HG03575 (cell line): ENCODE results near the gene ST3GAL3.

Experiments used
- ATAC-seq: cut with Tn5 transposase; IDR thresholded peaks from one replicate; pipeline ENCODE4 v1.9.1; 2021; ENCODE audit not compliant: unreplicated experiment, insufficient number of reproducible peaks, low FRiP score; ENCODE audit errors: extremely low read depth

Gene ST3GAL3

DNA sequence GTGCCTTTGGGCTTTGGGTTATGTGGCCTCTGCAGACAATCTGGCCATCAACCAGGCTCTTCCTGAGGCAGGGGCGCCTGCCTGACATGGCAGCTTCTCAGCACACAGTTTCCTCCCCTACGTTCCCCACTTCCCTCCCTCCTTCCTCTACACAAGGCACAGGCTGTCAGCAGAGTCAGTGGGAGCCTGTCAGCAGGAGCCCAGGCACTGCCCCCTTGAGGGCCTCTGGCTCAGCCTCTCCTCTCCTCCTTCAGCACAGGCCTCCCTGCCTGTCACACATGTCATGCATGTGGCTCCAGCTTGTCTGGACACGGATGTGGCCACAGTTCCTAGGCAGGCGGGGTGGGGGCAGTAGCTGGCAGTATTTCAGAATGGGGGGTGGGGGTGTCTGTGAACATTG, 174.1 kb downstream of the ST3GAL3 start:
- no peak for ATAC-seq

DNA sequence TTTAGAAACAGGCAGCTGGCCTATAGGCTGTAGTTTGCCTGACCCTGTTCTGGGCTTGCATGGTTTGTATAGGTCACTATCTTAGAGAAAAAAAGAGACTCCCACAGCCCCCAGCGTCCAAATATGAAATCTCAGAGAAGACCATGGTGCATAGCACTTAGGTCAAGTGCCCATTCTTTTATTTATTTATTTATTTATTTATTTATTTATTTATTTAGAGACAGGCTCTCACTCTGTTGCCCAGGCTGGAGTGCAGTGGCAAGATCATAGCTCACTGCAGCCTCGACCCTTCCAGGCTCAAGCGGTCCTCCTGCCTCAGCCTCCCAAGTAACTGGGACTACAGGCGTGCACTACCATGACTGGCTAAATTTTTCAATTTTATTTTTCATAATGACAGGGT, 175.4 kb downstream of the ST3GAL3 start:
- ATAC-seq, result no peak

DNA sequence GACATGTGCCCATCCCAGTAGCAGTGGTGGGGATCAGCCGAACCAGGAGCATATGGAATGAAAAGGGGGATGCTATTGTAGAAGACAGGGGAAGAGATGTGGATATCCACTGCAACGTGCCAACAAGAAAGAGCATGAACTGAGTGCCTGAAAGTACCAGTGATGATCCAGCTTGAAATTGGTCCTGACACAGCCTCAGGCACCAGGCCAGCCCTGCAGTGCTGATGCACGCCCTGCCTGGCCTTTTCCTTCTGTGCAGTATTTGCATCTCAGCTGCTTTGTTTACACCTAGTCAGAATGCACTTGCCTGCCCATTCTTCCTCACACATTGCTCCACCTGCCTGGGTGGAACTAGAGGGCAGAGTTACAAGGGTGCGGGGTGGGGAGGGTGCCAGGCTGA, 176.0 kb downstream of the ST3GAL3 start:
- ATAC-seq, result no peak

DNA sequence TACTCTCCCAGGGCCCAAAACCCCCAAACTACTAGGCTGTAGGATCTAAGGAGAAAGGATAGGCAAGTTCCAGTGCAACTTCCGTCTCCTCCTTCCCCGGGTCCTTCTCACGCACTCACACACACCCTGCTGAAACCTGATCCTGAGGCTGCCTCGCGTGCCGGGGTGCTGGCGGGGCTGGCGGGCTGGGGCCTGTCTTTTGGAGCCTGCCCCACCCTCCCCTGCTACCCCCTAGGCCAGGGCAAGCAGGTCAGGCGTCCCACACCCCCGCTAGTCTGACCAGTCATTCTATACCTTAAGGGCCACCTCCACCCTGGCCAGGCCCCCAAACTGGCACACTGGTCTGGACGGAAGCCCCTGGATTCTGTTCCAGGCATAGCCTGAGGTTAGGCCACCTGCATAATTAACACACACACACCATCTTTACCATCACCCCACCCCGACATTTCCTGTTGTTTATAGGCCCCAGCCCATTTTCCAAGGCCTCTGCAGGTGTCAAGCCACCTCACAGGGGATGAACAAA, 178.0 kb downstream of the ST3GAL3 start:
- no peak for ATAC-seq

DNA sequence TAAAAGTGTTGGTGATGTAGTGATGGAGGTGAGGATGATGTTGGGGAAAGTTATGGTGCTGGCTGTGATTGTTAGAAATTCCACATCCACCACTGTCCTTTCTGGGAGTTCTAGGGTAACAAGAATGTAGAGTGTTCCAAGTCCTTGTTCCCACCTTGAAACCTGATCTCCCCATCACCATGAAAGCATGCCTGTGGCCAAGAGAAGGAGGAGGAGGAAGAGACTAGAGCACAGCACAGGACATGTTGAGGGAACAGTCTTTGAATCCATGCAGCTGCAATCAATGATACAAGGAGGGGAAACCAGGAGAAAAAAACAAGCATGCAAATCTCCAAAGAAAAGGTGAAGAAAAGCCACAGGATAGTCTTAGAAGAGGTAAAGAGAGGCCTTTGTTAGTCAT, 180.4 kb downstream of the ST3GAL3 start:
- no peak for ATAC-seq

DNA sequence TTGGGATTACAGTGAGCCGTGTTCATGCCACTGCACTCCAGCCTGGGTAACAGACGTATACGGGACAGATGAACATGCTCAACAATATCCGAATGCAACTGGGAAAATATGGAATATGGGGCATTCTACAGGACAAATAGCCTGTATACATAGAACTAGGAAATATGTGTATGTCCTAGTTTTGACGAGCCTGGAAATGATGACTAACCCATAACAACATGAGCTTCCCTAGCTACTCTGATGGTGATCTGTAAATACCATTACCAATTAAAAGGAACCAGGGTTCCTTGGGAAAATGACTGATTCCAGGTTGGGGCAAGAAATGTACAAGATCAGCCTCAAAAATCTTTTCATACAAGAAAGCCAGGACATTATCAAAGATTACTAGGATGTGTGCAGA, 183.5 kb downstream of the ST3GAL3 start:
- ATAC-seq, result no peak

DNA sequence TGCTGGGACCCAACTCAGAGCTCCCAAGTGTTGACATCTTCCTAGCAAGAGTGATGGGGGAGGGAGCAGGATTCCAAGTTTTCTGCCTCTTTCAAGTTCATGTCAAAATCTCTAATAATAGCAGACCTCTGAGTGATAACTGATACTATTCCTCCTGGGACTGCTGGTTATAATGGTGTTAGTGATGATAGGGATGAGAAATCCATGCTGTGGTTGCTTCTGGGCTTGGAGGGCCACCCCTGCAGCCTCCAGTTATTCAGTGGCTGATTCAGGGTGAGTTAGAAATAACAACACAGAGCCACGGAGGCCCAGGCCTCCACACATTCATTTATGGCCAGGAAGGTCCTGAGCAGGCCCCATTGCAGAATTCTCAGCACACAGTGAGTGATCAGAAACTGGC, 185.7 kb downstream of the ST3GAL3 start:
- no peak for ATAC-seq

DNA sequence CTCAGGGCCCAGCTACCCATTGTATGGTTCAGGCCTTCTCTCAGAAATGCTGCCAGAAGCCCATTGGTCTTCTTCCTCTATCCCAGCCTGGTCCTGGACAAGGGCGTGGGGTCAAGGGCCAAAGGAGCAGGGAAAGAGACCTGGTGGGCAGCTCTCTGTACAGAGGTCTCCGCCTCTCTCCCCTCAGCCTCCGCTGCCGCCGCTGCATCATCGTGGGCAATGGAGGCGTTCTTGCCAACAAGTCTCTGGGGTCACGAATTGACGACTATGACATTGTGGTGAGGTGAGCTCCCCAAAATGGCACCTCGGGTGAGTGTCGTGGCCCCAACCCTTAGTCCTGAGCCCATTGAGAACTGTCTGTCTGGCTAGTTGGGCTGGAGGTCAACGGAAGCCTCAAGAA, 191.6 kb downstream of the ST3GAL3 start:
- ATAC-seq, result no peak

DNA sequence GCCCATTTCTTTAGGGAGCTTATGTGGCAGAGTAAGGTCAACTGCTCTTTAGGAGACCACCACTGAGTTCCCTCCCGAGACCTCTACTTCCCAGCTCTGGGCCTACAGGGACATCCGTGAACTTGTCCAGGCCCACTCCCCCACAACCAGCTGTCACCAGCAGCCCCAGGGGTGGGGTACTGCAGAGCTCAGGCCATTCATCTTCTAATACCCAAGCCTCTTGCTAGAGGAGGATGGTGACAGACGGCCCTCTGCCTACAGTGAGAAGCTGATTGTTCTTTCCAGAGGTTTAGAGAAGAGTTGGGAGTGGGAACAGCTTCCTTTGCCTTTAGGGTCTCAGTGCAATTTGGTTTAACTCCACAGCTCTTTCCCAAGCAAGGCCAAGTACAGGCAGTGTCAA, 193.1 kb downstream of the ST3GAL3 start:
- ATAC-seq, result no peak

DNA sequence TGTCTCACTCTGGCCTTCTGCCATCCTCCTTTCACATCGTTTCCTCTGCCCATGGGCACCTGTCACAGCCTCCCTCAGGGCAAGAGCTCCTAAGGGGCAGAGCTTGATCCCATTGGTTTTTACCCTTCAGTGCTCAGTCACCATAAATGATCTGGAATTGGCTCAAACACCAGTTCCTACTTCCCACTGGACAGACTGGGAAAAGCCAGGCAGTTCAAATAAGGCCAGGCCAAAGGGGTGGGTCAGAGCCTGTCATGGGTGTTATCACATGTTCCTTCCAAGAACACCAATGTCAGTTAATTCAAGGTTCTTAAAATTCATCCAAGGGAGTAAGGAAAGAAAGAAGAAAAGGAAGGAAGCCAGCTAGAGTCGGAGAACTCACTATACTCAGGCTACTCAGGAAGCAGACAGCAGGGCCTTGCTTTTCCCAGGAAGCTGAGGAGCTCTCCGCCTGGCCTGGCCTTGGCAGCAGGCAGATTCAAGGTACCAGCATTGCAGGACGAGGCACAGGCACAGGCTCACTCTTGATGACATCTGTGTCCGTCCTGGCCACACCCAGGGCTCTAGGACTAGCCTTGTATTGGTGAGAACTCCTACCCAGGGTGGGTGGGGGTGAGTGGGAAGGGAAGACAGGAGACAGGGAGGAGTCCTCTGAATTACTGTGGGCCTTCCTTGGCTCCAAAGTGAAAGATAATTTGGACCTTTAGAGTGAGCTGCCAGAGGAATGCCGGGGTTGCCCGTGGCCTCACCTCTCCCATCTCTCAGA, 194.0 kb downstream of the ST3GAL3 start:
- ATAC-seq, result no peak

DNA sequence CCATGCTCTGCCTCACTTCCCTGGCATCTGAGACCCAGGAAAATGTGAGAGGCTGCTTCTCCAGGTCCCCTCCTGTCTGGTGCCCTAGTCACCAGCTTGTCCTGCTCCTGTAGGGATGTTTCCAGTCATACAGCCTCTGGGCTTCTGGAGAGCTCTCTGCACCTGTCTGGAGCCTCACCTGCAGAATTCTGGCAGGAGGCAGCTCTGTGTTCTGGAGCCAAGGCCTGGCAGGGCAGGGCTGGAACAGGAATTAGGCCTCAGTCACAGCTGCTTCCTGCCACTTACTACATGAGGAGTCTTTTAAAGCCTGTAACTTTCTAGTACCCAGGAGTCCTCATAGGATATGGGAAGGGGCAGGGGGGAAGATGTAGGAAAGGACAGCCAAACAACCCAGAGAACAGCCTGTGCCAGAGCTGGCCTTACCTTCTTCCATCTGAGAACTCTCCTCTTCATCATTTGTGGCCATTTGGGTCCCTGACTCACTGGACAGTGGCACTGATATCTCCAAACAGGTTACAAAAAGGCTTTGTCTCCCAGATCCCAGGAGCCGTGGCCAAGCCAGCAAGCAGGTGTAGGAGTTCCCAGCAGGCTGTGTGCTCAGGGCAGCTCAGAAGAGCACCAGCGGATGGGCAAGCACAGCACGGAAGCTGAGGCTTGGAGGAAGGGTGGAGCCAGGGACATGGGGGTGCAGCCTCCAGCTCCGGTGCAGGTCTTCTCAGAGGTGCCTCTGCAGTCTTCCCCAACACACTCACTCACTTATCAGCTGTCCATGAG, 194.9 kb downstream of the ST3GAL3 start:
- no peak for ATAC-seq

DNA sequence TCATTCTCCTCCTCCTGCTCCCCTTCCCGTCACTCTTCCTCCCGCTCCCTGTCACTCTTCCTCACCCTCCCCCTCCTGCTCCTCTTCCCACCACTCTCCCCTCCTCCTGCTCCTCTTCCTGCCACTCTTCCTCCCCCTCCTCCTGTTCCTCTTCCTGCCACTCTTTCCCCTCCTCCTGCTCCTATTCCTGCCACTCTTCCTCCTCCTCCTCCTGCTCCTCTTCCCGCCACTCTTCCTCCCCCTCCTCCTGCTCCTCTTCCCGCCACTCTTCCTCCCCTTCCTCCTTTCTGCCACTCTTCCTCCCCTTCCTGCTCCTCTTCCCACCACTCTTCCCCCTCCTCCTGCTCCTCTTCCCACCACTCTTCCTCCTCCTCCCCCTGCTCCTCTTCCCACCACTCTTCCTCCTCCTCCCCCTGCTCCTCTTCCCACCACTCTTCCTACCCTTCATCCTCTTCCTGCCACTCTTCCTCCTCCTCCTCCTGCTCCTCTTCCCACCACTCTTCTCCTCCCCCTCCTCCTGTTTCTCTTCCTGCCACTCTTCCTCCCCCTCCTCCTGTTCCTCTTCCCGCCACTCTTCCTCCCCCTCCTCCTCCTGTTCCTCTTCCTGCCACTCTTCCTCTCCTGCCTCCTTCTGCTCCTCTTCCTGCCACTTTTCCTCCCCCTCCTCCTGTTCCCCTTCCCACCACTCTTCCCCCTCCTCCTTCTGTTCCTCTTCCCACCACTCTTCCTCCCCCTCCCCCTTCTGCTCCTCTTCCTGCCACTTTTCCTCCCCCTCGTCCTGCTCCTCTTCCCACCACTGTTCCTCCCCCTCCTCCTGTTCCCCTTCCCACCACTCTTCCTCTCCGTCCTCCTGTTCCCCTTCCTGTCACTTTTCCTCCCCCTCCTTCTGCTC, 197.6 kb downstream of the ST3GAL3 start:
- no peak for ATAC-seq

DNA sequence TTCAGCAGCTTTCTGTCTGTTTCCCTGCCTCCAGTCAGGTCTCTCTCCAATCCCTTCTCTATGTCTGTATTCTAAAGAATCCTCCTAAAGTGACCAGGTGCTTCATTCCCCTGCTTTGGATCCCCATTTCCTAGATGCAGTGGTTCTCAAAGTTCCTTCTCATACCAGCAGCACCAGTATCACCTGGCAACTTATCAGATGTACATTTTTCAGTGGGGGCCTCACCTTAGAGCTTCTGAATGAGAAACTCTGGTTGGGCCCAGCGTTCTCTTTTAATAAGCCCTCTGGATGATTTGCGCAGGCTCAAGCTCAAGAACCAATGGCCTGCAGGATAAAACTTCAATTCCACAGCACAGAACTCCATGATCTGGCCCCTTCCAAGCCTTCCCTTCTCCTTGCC, 200.9 kb downstream of the ST3GAL3 start:
- no peak for ATAC-seq

DNA sequence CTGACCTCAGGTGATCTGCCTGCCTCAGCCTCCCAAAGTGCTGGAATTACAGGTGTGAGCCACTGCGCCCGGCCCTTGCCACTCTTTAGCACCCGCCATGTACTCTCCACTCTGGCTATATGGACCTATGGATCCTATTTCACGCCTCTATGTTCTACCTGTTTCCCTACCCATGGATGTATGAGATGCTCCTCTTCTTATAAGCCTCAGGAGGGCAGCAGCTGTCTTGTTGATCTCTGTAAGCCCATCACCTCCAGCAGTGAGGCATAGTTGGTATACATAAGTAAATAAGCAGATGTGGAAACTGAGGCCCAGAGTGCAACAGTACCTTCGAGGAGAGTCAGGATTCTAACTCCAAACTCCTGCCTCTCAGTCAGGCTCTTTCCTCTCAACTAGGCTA, 201.5 kb downstream of the ST3GAL3 start:
- ATAC-seq, result no peak

DNA sequence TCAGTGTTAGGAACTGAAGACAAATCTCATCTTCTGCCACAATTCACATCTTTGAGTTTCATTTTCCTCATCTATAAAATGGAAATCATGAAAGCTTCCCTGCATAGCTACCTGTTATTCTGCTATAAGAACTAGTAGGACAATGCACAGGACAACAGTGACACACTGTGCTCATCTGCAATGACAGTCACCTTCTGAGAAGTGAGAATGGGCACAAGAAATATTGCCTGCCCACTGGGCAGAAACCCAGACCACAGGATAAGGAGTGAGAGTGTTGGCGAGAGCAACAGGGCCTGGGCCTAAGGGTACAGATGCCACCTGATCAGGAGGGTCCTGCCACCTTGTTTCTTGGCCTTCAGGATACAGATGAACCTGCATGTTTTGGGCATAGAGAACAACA, 203.0 kb downstream of the ST3GAL3 start:
- no peak for ATAC-seq

DNA sequence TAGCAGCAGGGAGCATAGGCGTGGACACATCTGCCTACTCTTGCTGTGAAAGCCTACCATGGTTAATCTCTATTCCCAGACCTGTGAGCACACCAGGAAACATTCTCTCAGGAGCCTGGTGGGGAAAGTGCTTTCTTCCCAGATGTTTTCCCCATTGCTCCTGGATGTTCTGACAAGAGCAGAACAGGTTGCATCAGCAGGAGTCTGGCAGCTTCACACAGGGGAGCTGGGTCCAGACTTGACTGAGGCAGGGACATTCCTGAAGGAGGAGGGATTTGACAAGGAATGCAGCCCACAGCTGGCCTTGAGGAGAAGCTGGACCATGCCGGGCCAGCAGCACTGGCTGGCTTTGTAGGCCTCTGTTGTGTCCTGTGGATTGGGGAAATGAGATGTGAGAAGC, 205.3 kb downstream of the ST3GAL3 start:
- ATAC-seq, result no peak

DNA sequence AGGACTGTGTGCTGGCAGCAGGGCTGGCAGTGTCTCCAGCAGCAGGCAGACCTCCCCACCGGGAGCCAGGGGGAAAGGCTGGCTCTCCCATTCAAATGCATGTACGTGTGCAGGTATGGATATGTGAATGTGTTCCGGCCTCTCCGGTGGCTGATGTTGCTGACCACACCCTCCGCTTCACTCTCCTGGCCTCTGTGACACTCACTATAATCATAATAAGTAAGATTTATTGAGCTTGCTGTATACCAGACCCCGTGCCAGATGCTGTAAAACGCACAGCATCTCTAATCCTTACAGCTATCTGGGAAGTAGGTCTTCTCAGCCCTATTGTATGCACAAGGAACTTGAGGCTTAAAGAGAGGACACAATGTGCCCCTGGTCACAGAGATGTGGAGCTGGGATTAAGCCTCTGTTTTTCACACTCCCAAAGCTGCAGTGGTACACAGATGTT, 205.7 kb downstream of the ST3GAL3 start:
- no peak for ATAC-seq

DNA sequence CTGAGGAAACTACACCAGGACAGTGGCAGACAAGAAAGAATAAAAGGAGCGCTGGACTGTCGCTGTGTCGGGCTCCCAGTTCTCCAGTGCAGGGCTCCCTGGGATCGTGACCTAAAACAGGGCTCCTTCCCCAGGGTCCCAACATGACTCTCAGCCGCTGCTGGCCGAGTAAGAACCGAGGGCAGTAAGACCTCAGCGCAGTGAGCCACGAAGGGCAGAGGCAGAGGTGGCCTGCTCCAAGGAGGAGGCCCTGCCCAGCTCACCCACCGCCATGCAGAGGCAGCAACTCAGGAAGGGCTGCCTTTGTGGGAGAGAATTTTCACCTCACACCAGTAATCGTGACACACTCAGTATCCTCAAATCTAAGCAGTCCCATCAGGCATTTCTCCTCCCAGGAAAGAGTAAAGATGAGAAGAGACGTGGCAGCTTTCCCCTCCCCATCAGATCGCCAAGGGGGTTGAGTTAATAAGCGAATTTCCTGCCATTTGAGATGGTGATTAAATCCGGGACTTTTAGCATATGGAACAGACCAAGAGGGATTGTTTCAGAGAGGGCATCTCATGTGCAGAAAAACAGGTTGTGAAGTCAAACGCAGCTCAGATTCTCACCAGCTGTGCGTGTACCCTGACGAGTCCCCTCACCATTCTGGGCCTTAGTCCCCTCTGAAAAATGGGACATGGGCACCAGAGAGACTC, 206.5 kb downstream of the ST3GAL3 start:
- no peak for ATAC-seq
